Stimulated activated naive B cell treated with anti-CD40 and anti-IgM and Interleukin-4, amounts not matched to agents 10 μg/mL and 1 μg/mL and 100 μg/mL, for 72 hours (primary cell): ENCODE results near the gene SEMA4F.

Experiments used
- ATAC-seq, 2 donors: fragments of 150-1000 bp; cut with Tn5 transposase; replicated peaks; 2 replicates each; pipeline ENCODE4 v1.10.0; 2021; ENCODE audit warnings: moderate library complexity in 1 of 2
- DNase-seq: peaks from one replicate; pipeline ENCODE4 v3.0.0; 2021
- H3K27ac Mint-ChIP-seq: one replicate; pipeline ENCODE4 v1.8.0; 2022; ENCODE audit warnings: mild to moderate bottlenecking, mixed read lengths
- H3K27me3 Mint-ChIP-seq, 2 donors: one replicate each; pipeline ENCODE4 v1.8.0; 2022; ENCODE audit warnings: mixed read lengths in 2 of 2
- H3K36me3 Mint-ChIP-seq, 2 donors: one replicate each; pipeline ENCODE4 v1.8.0; 2022; ENCODE audit warnings: mixed read lengths in 2 of 2, mild to moderate bottlenecking in 1 of 2
- H3K4me1 Mint-ChIP-seq, 2 donors: one replicate each; pipeline ENCODE4 v1.8.0; 2022; ENCODE audit warnings: mixed read lengths in 2 of 2, mild to moderate bottlenecking in 1 of 2
- H3K4me3 Mint-ChIP-seq, 2 donors: one replicate each; pipeline ENCODE4 v1.8.0; 2022; ENCODE audit warnings: mild to moderate bottlenecking in 2 of 2, mixed read lengths in 2 of 2, moderate library complexity in 1 of 2
- H3K9me3 Mint-ChIP-seq, 2 donors: one replicate each; pipeline ENCODE4 v1.8.0; 2022; ENCODE audit warnings: mixed read lengths in 2 of 2, mild to moderate bottlenecking in 1 of 2

Gene SEMA4F

DNA sequence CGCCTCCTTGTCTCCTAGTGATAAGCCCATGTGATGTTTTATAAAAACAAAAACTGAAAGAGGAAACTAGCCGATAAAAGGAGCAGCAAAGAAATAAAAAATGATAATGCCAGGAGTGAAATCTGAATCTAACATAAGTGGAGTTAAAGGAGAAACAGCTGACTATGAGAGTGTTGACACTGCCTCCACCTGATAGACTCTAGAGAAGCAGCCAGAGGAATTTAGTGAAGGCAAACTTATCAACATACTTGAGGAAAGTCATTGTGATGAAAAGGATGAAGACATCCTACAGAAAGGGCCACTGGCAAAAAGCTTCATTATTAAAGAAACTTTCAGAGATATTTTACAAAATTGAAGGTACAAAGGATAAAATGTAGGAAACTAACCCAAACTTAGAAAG lies 7.8 kb upstream of the SEMA4F start:
- peaks cover 0 to 1% of the 10 kb centered on the region in 2 donors for H3K9me3 Mint-ChIP-seq
- H3K36me3 Mint-ChIP-seq, result peaks cover 2 to 5% of the 10 kb centered on the region in 2 donors
- peaks cover 0 to 3% of the 10 kb centered on the region in 2 donors for H3K4me1 Mint-ChIP-seq
- DNase-seq, result no peak
- H3K4me3 Mint-ChIP-seq, result no peak overlapping the region
- ATAC-seq, result no peak
- no peak overlapping the region for H3K27ac Mint-ChIP-seq
- peaks cover 32 to 47% of the 10 kb centered on the region in 2 donors for H3K27me3 Mint-ChIP-seq

- DNase-seq (no peak), ATAC-seq (no peak)
- Mint-ChIP-seq H3K27me3 (peaks cover 30 to 47% of the 10 kb centered on the region in 2 donors), H3K4me3 (no peak overlapping the region), H3K4me1 (peaks cover 0 to 3% of the 10 kb centered on the region in 2 donors), H3K36me3 (peaks cover 2 to 5% of the 10 kb centered on the region in 2 donors), H3K27ac (no peak overlapping the region), H3K9me3 (peaks cover 0 to 1% of the 10 kb centered on the region in 2 donors)
Measured at GRCh38 chr2:74646834-74647482, 7.1 kb upstream of the SEMA4F start.

- Mint-ChIP-seq H3K27ac (no peak within 1 kb of the TSS), H3K27me3 (peaks cover 30 to 46% of the 10 kb centered on the region in 2 donors), H3K9me3 (peaks cover 0 to 1% of the 10 kb centered on the region in 2 donors), H3K4me3 (peak within 1 kb of the TSS; percentile 18 to 44), H3K36me3 (peaks cover 2 to 5% of the 10 kb centered on the region in 2 donors), H3K4me1 (peaks cover 0 to 5% of the 10 kb centered on the region in 2 donors)
- no peak for DNase-seq
- ATAC-seq, result peak; percentile 62 to 70
Measured at GRCh38 chr2:74648009-74648443, 6.0 kb upstream of the SEMA4F start, which contains the start of gene M1AP. M1AP (minus strand) TSS chr2:74648330; CDS start chr2:74640275, 8,055 bp downstream.

GRCh38 chr2:74653589-74653984 lies 460 bp upstream of the SEMA4F start:
- Mint-ChIP-seq H3K27ac (peak overlapping the region; percentile 39), H3K27me3 (peaks cover 10 to 23% of the 10 kb centered on the region in 2 donors), H3K4me1 (peaks cover 11 to 18% of the 10 kb centered on the region in 2 donors), H3K36me3 (peaks cover 0 to 2% of the 10 kb centered on the region in 2 donors), H3K4me3 (peak overlapping the region; percentile 82 to 89), H3K9me3 (no peaks in the 10 kb centered on the region)
- peak; percentile 36 to 41 for ATAC-seq
- no peak for DNase-seq

DNA sequence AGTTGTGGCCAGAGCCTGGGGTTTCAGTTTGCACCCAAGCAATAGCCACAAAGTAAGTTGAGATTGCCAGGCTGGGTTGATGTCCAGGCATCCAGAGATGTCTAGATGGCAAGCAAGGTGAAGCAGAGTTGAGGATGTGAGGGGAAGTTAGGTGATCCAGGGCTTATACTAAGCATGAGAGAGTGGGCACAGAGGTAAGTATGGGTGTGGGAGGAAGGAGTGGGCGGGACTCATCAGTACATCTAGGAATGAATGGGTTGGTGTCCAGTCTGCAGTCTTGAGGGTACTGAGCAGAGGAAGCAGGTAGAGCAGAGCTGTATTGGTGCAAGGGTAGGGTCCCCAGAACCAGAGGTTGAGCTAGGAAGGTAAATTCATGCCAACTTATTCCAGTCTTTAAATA lies 1.5 kb downstream of the SEMA4F start:
- Mint-ChIP-seq H3K36me3 (peaks cover 2 to 4% of the 10 kb centered on the region in 2 donors), H3K4me3 (no peak overlapping the region), H3K27ac (no peak overlapping the region), H3K4me1 (peaks cover 11 to 18% of the 10 kb centered on the region in 2 donors), H3K27me3 (peaks cover 4 to 10% of the 10 kb centered on the region in 2 donors), H3K9me3 (no peaks in the 10 kb centered on the region)
- no peak for DNase-seq
- ATAC-seq, result no peak

DNA sequence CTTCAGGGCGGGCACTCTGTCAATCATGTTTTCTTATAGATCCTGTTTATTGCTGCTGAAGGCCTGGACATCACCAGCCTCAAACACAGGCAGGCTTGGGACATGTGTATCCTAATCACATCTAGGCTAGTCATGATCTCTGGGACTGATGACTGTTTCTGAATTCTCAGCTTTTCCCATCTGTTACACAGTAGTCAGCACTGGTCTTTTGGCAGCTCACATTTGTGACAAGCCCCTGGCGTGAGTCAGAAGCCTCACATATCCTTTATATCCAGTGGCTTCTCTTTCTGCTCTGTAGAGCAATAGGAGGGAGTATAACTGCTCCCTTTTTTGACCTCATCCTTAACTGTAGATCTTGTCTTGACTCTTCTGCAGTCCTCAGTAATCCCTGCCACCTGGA lies 4.5 kb downstream of the SEMA4F start:
- ATAC-seq (no peak), DNase-seq (no peak)
- Mint-ChIP-seq H3K4me1 (peaks cover 9 to 17% of the 10 kb centered on the region in 2 donors), H3K36me3 (peaks cover 2 to 6% of the 10 kb centered on the region in 2 donors), H3K9me3 (no peaks in the 10 kb centered on the region), H3K4me3 (no peak overlapping the region), H3K27me3 (peaks cover 4 to 5% of the 10 kb centered on the region in 2 donors), H3K27ac (no peak overlapping the region)

GRCh38 chr2:74659462-74659861 lies 5.4 kb downstream of the SEMA4F start:
- Mint-ChIP-seq H3K4me3 (no peak overlapping the region), H3K27ac (no peak overlapping the region), H3K4me1 (peaks cover 9 to 13% of the 10 kb centered on the region in 2 donors), H3K9me3 (no peaks in the 10 kb centered on the region), H3K36me3 (peaks cover 2 to 7% of the 10 kb centered on the region in 2 donors), H3K27me3 (peaks cover 4 to 5% of the 10 kb centered on the region in 2 donors)
- no peak for ATAC-seq
- DNase-seq, result no peak

DNA sequence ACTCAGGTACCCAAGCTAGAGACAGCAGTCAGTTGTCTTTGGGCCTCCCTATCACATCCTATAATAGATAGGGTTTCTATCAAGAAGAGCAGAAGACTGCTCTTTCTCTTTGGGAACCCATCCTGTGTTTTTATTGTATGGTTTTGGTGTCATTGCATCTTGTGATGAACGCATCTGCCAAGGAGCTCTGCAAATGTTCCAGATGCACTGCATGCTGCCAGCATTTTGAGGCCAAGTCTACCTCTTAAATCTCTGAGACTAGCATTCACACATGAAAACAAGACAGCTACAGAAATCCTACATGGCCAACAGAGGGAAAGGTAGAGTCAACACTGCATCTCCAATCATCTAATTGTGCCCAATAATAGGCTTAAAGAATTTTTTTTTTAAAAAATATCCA lies 14.0 kb downstream of the SEMA4F start:
- no peak overlapping the region for H3K27ac Mint-ChIP-seq
- H3K4me1 Mint-ChIP-seq, result no peaks in the 10 kb centered on the region
- ATAC-seq (no peak), DNase-seq (no peak)
- peaks cover 6 to 15% of the 10 kb centered on the region in 2 donors for H3K36me3 Mint-ChIP-seq
- H3K9me3 Mint-ChIP-seq, result no peaks in the 10 kb centered on the region
- H3K4me3 Mint-ChIP-seq, result no peak overlapping the region
- no peaks in the 10 kb centered on the region for H3K27me3 Mint-ChIP-seq

GRCh38 chr2:74670263-74670662 lies 16.2 kb downstream of the SEMA4F start:
- Mint-ChIP-seq H3K9me3 (no peaks in the 10 kb centered on the region), H3K4me3 (no peak overlapping the region), H3K27ac (no peak overlapping the region), H3K27me3 (no peaks in the 10 kb centered on the region), H3K4me1 (no peaks in the 10 kb centered on the region), H3K36me3 (peaks cover 10 to 21% of the 10 kb centered on the region in 2 donors)
- no peak for DNase-seq
- no peak for ATAC-seq

GRCh38 chr2:74671479-74671878 lies 17.4 kb downstream of the SEMA4F start:
- ATAC-seq (no peak), DNase-seq (no peak)
- Mint-ChIP-seq H3K4me1 (no peaks in the 10 kb centered on the region), H3K9me3 (no peaks in the 10 kb centered on the region), H3K4me3 (no peak overlapping the region), H3K27ac (no peak overlapping the region), H3K36me3 (peaks cover 16 to 29% of the 10 kb centered on the region in 2 donors), H3K27me3 (no peaks in the 10 kb centered on the region)

- peaks cover 20 to 31% of the 10 kb centered on the region in 2 donors for H3K36me3 Mint-ChIP-seq
- ATAC-seq (no peak), DNase-seq (no peak)
- H3K27me3 Mint-ChIP-seq, result no peaks in the 10 kb centered on the region
- no peaks in the 10 kb centered on the region for H3K9me3 Mint-ChIP-seq
- no peak overlapping the region for H3K4me3 Mint-ChIP-seq
- no peak overlapping the region for H3K27ac Mint-ChIP-seq
- no peaks in the 10 kb centered on the region for H3K4me1 Mint-ChIP-seq
Measured at GRCh38 chr2:74673826-74674528, 19.9 kb downstream of the SEMA4F start.

DNA sequence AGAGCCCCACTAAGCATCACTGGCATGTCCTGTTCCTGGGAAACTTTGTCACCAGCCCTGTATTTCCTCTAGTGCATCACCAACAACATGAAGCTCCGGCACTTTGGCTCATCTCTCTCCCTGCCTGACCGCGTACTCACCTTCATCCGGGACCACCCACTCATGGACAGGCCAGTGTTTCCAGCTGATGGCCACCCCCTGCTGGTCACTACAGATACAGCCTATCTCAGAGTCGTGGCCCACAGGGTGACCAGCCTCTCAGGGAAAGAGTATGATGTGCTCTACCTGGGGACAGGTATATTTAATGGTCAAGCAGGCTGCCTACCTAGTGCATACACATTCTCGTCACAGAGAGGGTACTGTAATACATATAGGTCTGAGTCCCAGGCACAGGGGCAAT lies 21.0 kb downstream of the SEMA4F start:
- peaks cover 25 to 41% of the 10 kb centered on the region in 2 donors for H3K36me3 Mint-ChIP-seq
- ATAC-seq, result no peak
- H3K27me3 Mint-ChIP-seq, result no peaks in the 10 kb centered on the region
- no peak overlapping the region for H3K4me3 Mint-ChIP-seq
- no peaks in the 10 kb centered on the region for H3K9me3 Mint-ChIP-seq
- no peak for DNase-seq
- H3K4me1 Mint-ChIP-seq, result no peaks in the 10 kb centered on the region
- H3K27ac Mint-ChIP-seq, result no peak overlapping the region

GRCh38 chr2:74676331-74676730 lies 22.3 kb downstream of the SEMA4F start:
- DNase-seq (no peak), ATAC-seq (no peak)
- Mint-ChIP-seq H3K4me1 (no peaks in the 10 kb centered on the region), H3K9me3 (no peaks in the 10 kb centered on the region), H3K27me3 (no peaks in the 10 kb centered on the region), H3K36me3 (peaks cover 24 to 47% of the 10 kb centered on the region in 2 donors), H3K27ac (no peak overlapping the region), H3K4me3 (no peak overlapping the region)

DNA sequence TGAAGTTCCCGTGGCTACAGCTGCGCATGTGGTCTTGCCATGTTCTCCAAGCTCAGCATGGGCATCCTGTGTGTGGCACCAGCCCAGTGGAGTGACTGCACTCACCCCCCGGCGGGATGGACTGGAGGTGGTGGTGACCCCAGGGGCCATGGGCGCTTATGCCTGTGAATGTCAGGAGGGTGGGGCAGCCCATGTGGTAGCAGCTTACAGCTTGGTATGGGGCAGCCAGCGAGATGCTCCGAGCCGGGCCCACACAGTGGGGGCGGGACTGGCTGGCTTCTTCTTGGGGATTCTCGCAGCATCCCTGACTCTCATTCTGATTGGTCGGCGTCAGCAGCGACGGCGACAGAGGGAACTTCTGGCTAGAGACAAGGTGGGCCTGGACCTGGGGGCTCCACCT lies 25.6 kb downstream of the SEMA4F start:
- Mint-ChIP-seq H3K9me3 (no peaks in the 10 kb centered on the region), H3K36me3 (peaks cover 21 to 41% of the 10 kb centered on the region in 2 donors), H3K27me3 (no peaks in the 10 kb centered on the region), H3K27ac (peak overlapping the region; percentile 60), H3K4me1 (no peaks in the 10 kb centered on the region), H3K4me3 (no peak overlapping the region)
- ATAC-seq (no peak), DNase-seq (no peak)

DNA sequence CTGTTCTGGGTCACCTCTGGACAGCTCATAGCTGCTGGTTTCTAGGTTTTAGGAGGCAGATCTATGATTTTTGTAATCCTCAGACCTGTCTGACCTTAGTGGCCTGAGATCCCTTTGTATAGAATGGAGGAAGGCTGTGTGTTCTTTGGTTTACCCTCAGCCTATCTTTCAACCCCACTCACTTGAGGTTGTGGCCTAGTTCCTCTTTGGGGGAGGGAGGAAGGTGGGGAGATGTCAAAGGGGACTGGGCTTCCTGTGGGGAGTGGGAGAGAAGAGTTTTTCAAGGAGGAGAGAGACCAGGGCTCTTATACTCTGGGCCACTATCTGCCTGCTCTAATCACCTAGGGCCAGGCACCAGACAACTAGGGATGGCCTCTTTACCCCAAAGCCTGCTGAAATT lies 28.5 kb downstream of the SEMA4F start:
- peaks cover 7 to 25% of the 10 kb centered on the region in 2 donors for H3K36me3 Mint-ChIP-seq
- H3K4me3 Mint-ChIP-seq, result no peak overlapping the region
- no peak overlapping the region for H3K27ac Mint-ChIP-seq
- DNase-seq (no peak), ATAC-seq (no peak)
- H3K9me3 Mint-ChIP-seq, result no peaks in the 10 kb centered on the region
- H3K4me1 Mint-ChIP-seq, result no peaks in the 10 kb centered on the region
- H3K27me3 Mint-ChIP-seq, result no peaks in the 10 kb centered on the region
